Measurements from ENCODE around the gene TMEM272.
A peak's percentile ranks its signal among the peaks of the same experiment; 100 is the strongest.

TMEM272 gene

DNA sequence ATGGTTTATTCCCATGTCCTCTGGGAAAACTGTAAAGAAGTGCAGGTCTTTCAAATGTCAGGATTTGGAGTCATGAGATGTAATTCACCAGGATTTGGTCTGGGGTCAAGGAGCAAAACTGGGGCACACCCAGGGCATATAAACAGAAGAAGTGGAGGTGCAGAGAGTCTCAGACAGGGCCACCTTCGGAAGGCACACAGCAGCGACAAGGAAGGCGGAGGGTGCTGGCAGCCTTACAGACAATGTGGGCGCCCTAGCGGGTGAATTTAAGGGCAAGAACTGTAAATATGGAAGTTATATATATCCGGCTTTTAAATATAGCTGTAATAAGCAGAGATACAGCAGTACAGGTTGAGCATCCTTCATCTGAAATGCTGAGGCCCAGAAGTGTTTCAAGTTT lies 72.2 kb downstream of the TMEM272 start:
- Mint-ChIP-seq H3K36me3 (peaks cover 20% of the 10 kb centered on the region), H3K9me3 (no peaks in the 10 kb centered on the region), H3K4me1 (peaks cover 23% of the 10 kb centered on the region), H3K27me3 (no peaks in the 10 kb centered on the region), H3K27ac (no peak overlapping the region), H3K4me3 (no peak overlapping the region)
- ATAC-seq, result no peak

DNA sequence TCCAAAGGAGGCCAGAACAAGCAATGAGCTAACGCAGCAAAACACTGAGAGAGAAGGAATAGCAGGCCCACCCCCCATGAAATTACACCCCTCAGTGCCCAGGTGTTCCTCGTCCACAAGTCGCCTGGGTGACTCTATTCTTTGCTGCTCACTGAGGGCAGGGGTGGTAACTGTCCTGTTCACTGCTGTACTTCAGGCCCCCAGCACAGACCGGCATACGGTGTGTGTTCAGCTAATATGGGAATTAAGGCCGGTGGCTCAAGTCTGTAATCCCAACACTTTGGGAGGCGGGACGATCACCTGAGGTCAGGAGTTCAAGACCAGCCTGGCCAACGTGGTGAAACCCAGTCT lies 72.9 kb downstream of the TMEM272 start:
- no peak for ATAC-seq
- H3K4me1 Mint-ChIP-seq, result peaks cover 23% of the 10 kb centered on the region
- H3K27ac Mint-ChIP-seq, result no peak overlapping the region
- peaks cover 20% of the 10 kb centered on the region for H3K36me3 Mint-ChIP-seq
- H3K4me3 Mint-ChIP-seq, result no peak overlapping the region
- no peaks in the 10 kb centered on the region for H3K9me3 Mint-ChIP-seq
- no peaks in the 10 kb centered on the region for H3K27me3 Mint-ChIP-seq

GRCh38 chr13:51771418-51772104 lies 73.4 kb downstream of the TMEM272 start:
- Mint-ChIP-seq H3K27me3 (no peaks in the 10 kb centered on the region), H3K36me3 (peaks cover 24% of the 10 kb centered on the region), H3K4me1 (peaks cover 23% of the 10 kb centered on the region), H3K9me3 (no peaks in the 10 kb centered on the region), H3K27ac (no peak overlapping the region), H3K4me3 (no peak overlapping the region)
- ATAC-seq, result no peak

DNA sequence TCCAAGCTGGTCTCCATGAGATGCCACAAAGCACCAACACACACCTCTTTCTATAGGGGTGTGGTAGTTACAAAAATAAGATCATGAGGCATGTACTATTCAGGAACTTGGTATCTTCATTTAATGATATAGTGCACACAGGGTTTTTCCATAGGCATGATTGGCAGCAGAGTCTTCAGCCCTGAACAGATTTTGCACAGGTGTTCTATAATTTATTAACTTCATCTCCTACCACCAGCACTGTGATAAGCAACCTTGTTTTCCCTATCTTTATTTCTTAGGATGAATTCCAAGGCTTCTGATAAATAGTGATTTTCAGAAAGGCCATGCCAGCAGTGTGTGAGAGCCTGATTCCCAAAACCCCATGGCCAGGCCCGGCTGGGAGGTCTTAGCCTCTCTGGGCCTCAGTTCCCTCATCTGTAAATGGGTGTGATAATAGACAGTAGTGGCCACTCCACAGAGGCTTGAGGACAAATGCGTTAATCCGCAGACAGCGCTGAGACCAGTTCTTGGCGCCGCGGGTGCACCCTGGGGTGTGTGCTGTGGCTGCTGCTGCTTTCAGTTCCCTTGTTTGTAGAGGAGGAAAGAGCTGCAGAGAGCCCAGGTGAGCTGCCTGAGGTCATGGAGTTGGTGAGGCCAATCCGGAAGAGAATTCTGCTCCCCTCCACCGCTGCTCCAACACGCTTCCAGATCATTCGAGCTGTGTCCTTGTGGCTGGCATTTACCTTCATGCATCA lies 74.1 kb downstream of the TMEM272 start:
- Mint-ChIP-seq H3K4me3 (no peak overlapping the region), H3K4me1 (peaks cover 23% of the 10 kb centered on the region)

DNA sequence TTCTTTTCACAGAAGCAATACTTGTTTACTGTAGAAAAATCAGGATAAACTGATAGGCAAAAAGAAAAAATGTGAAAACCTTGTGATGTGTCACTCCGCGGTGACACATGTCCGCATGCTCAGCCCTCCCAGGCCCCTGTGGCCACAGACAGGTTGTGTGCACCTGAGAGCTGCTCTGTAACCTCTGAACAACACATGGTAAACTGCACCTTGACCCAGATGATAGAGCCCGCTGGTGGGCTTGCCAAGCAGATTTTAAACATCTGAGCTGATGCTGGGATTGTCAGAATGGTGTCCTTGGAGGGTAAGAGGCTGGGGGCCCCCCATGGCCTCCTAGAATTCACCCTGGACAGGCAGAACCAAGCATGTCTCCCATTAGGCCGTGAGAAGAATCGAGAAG lies 74.8 kb downstream of the TMEM272 start:
- Mint-ChIP-seq H3K4me1 (peaks cover 28% of the 10 kb centered on the region), H3K27ac (peak overlapping the region; percentile 60), H3K4me3 (no peak overlapping the region), H3K27me3 (no peaks in the 10 kb centered on the region), H3K36me3 (peaks cover 29% of the 10 kb centered on the region), H3K9me3 (no peaks in the 10 kb centered on the region)
- ATAC-seq, result no peak

More for the DNA sequence above, 74.1 kb downstream of the TMEM272 start:
- Mint-ChIP-seq H3K27ac (no peak overlapping the region), H3K9me3 (no peaks in the 10 kb centered on the region), H3K27me3 (no peaks in the 10 kb centered on the region), H3K36me3 (peaks cover 29% of the 10 kb centered on the region)
- ATAC-seq, result peak; percentile 87

DNA sequence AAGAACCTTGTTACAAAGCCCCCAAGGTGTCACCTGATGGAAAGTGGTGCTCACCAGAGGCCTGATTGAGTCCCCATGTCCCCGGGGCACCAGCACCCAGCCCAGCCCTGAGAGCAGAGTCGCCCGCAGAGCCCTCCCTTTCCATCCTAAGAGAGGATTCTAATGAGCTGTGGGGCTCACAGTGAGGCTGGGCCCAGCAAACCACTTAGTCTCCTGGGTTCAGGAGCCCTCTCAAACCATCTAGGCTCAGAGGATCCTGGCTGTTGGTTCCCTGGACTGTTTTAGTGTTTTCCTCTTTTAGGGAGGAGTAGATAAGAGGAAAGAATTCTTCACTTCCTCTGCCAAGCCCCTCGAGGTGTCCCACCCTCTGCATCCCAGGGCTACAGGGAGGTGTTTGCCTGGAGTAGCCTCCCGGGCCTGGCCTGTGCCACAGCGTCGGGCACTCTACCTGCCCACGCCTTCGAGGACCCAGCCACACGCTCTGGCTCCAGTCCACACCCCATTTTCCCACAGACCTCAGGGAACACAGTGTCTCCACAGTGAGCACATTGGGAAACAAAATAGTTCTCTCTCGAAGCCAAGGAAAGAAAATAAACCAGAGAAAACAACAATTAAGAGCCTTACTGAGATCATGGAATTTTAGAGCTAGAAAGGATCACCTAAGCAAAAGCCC lies 75.4 kb downstream of the TMEM272 start:
- H3K36me3 Mint-ChIP-seq, result peaks cover 29% of the 10 kb centered on the region
- H3K9me3 Mint-ChIP-seq, result no peaks in the 10 kb centered on the region
- peak overlapping the region; percentile 60 for H3K27ac Mint-ChIP-seq
- no peaks in the 10 kb centered on the region for H3K27me3 Mint-ChIP-seq
- no peak overlapping the region for H3K4me3 Mint-ChIP-seq
- ATAC-seq, result no peak
- peaks cover 34% of the 10 kb centered on the region for H3K4me1 Mint-ChIP-seq

- H3K36me3 Mint-ChIP-seq, result peaks cover 29% of the 10 kb centered on the region
- ATAC-seq, result no peak
- no peak overlapping the region for H3K27ac Mint-ChIP-seq
- no peaks in the 10 kb centered on the region for H3K9me3 Mint-ChIP-seq
- H3K27me3 Mint-ChIP-seq, result no peaks in the 10 kb centered on the region
- H3K4me3 Mint-ChIP-seq, result no peak overlapping the region
- peaks cover 40% of the 10 kb centered on the region for H3K4me1 Mint-ChIP-seq
Observed at GRCh38 chr13:51768976-51769375, 76.0 kb downstream of the TMEM272 start.

- Mint-ChIP-seq H3K4me1 (peaks cover 43% of the 10 kb centered on the region), H3K9me3 (no peaks in the 10 kb centered on the region), H3K27me3 (no peaks in the 10 kb centered on the region), H3K36me3 (peaks cover 29% of the 10 kb centered on the region), H3K27ac (no peak overlapping the region), H3K4me3 (no peak overlapping the region)
- no peak for ATAC-seq
Observed at GRCh38 chr13:51768378-51768921, 76.5 kb downstream of the TMEM272 start.

DNA sequence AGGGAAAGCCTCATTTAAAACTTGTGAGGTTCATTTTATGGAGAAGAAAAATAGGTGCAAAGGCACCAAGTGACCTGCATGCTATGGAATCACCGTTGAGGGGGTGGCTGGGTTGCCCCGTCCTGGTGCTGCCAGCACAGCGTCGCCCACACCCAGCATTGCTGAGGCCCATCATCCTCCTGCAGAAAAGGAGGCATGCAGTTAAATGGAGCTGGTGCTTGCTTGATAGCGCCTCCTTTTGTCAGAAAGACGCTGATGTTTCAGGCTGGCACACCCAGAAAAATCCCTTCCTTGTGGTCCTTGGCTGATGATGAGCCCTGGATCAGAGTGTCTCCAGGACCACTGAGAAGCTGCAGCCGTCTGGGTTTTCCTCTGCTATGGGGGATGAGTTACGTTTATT lies 77.9 kb downstream of the TMEM272 start:
- H3K27ac Mint-ChIP-seq, result peak overlapping the region; percentile 31
- no peaks in the 10 kb centered on the region for H3K27me3 Mint-ChIP-seq
- H3K4me3 Mint-ChIP-seq, result no peak overlapping the region
- no peaks in the 10 kb centered on the region for H3K9me3 Mint-ChIP-seq
- no peak for ATAC-seq
- H3K4me1 Mint-ChIP-seq, result peaks cover 55% of the 10 kb centered on the region
- H3K36me3 Mint-ChIP-seq, result peaks cover 30% of the 10 kb centered on the region

DNA sequence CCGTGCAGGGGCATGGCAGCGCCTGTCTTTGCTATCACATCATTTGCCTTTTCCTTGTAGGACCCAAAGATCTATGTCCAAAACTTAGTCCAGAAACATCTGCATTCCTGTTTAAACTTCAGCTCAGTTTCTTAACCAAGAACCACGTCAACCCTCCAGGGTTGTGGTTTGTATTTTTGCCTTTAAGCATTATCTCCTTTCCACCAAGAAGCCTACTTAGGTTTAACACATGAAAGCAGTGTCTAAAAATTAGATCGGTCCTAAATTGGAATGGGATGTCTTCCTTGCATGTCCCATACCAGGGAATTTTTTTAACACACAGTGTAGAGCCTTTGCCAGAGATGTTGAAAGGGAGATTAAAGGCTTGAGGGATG lies 79.8 kb downstream of the TMEM272 start:
- no peaks in the 10 kb centered on the region for H3K27me3 Mint-ChIP-seq
- H3K36me3 Mint-ChIP-seq, result peaks cover 39% of the 10 kb centered on the region
- H3K9me3 Mint-ChIP-seq, result no peaks in the 10 kb centered on the region
- peak overlapping the region; percentile 93 for H3K27ac Mint-ChIP-seq
- H3K4me3 Mint-ChIP-seq, result peak overlapping the region; percentile 72
- H3K4me1 Mint-ChIP-seq, result peaks cover 38% of the 10 kb centered on the region
- ATAC-seq, result no peak

GRCh38 chr13:51764184-51765141 lies 80.5 kb downstream of the TMEM272 start:
- peak overlapping the region; percentile 72 for H3K4me3 Mint-ChIP-seq
- peak; percentile 93 for ATAC-seq
- H3K36me3 Mint-ChIP-seq, result peaks cover 41% of the 10 kb centered on the region
- peak overlapping the region; percentile 93 for H3K27ac Mint-ChIP-seq
- no peaks in the 10 kb centered on the region for H3K27me3 Mint-ChIP-seq
- H3K4me1 Mint-ChIP-seq, result peaks cover 32% of the 10 kb centered on the region
- H3K9me3 Mint-ChIP-seq, result no peaks in the 10 kb centered on the region

DNA sequence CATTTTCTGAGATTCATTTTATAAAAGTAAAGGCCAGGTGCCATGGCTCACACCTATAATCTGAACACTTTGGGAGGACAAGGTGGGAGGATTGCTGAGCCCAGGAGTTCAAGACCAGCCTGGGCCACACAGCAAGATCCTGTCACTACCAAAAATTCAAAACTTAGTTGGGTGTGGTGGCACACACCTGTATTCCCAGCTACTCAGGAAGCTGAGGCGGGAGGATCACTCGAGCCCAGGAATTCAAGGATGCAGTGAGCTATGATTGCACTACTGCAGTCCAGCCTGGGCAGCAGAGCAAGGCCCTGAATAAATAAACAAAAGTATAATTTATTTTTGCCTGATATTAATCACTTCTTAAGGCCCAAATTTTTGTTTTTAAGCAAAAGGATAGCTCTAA lies 81.5 kb downstream of the TMEM272 start:
- peaks cover 32% of the 10 kb centered on the region for H3K4me1 Mint-ChIP-seq
- no peaks in the 10 kb centered on the region for H3K9me3 Mint-ChIP-seq
- peak overlapping the region; percentile 93 for H3K27ac Mint-ChIP-seq
- H3K27me3 Mint-ChIP-seq, result no peaks in the 10 kb centered on the region
- H3K4me3 Mint-ChIP-seq, result no peak overlapping the region
- ATAC-seq, result no peak
- H3K36me3 Mint-ChIP-seq, result peaks cover 42% of the 10 kb centered on the region
